HEK293T (cell line): ENCODE measurements around the gene KIAA1191.

ENCODE experiments used
- CTCF ChIA-PET: fragments of 350-600 bp; formaldehyde crosslinking; extraction: SDS; loops from one replicate; lab custom pipeline; 2021; ENCODE audit warnings: antibody characterized with exemption, inconsistent platforms; lab: Yijun Ruan, JAX
- POLR2A ChIA-PET: fragments of 350-600 bp; formaldehyde crosslinking; extraction: SDS; loops from one replicate; lab custom pipeline; 2020; ENCODE audit warnings: antibody characterized with exemption, inconsistent platforms; lab: Yijun Ruan, JAX
- DNase-seq: peaks from one replicate; pipeline ENCODE4 v3.0.0; 2012; ENCODE audit warnings: mixed read lengths; ENCODE audit errors: extremely low spot score
- ARNT ChIP-seq: fragments of 450-650 bp; IDR thresholded peaks from 2 replicates; pipeline ENCODE4 v1.6.1; 2017; ENCODE audit warnings: mild to moderate bottlenecking
- BHLHE40 ChIP-seq: fragments of 450-650 bp; IDR thresholded peaks from 2 replicates; pipeline ENCODE4 v1.6.1; 2016; ENCODE audit warnings: mild to moderate bottlenecking, moderate library complexity, borderline replicate concordance
- CTBP1 ChIP-seq: fragments of 450-650 bp; IDR thresholded peaks from 2 replicates; pipeline ENCODE4 v1.6.1; 2016; ENCODE audit warnings: borderline replicate concordance
- ELF4 ChIP-seq: fragments of 450-650 bp; IDR thresholded peaks from 2 replicates; pipeline ENCODE4 v1.6.1; 2017; ENCODE audit warnings: antibody characterized with exemption
- FOXA1 ChIP-seq: fragments of 450-650 bp; IDR thresholded peaks from 2 replicates; pipeline ENCODE4 v1.6.1; 2016; ENCODE audit warnings: mild to moderate bottlenecking
- FOXK2 ChIP-seq: fragments of 450-650 bp; IDR thresholded peaks from 2 replicates; pipeline ENCODE4 v1.6.1; 2016; ENCODE audit warnings: mild to moderate bottlenecking
- FOXM1 ChIP-seq: fragments of 450-650 bp; IDR thresholded peaks from 2 replicates; pipeline ENCODE4 v1.6.1; 2017; ENCODE audit warnings: mild to moderate bottlenecking, borderline replicate concordance
- HDGF ChIP-seq: fragments of 450-650 bp; IDR thresholded peaks from 2 replicates; pipeline ENCODE4 v1.6.1; 2017; ENCODE audit warnings: antibody characterized with exemption, borderline replicate concordance
- L3MBTL2 ChIP-seq: fragments of 450-650 bp; conservative IDR thresholded peaks from 2 replicates; pipeline ENCODE4 v1.6.1; 2016; ENCODE audit warnings: mild to moderate bottlenecking
- LEF1 ChIP-seq: fragments of 450-650 bp; IDR thresholded peaks from 2 replicates; pipeline ENCODE4 v1.6.1; 2017; ENCODE audit warnings: mild to moderate bottlenecking, borderline replicate concordance
- NFRKB ChIP-seq: fragments of 450-650 bp; IDR thresholded peaks from 2 replicates; pipeline ENCODE4 v1.6.1; 2016; ENCODE audit warnings: mild to moderate bottlenecking, moderate library complexity
- SP1 ChIP-seq: fragments of 450-650 bp; IDR thresholded peaks from 2 replicates; pipeline ENCODE4 v1.6.1; 2017
- SUZ12 ChIP-seq: fragments of 450-650 bp; IDR thresholded peaks from 2 replicates; pipeline ENCODE4 v1.6.1; 2016; ENCODE audit warnings: mild to moderate bottlenecking
- TARDBP ChIP-seq: fragments of 450-650 bp; IDR thresholded peaks from 2 replicates; pipeline ENCODE4 v1.6.1; 2016
- ZNF384 ChIP-seq: fragments of 450-650 bp; IDR thresholded peaks from 2 replicates; pipeline ENCODE4 v1.6.1; 2016
- TF ChIP-seq, protein P1 (sequence below): fragments of 450-650 bp; IDR thresholded peaks from 2 replicates; pipeline ENCODE4 v1.6.1; 2016

Gene KIAA1191

DNA sequence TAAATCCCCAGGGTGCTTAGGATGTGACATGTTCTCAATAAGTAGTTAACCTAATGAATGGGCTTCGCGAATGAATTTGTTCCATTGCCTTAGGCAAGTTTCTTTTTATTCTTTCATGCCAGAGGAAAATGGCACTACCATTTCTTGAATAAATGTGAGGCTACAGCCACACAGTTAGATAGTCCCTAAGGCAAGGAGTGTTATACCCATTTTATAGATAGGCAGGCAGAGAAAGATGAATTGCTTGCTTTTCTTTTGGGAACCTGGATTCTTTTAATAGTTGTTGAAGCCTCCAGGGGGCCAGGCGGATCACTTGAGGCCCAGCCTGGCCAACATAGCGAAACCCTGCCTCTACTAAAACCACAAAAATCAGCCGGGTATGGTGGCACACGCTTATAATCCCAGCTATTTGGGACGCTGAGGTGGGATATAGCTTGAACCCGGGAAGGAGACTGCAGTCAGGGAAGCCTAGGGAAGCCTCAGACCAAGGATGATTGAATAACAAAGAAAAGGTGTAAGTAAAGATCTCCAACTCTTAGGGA is 25.9 kb upstream of the KIAA1191 start:
- ChIA-PET CTCF (interaction anchor here (0.7 kb wide), 1 partner anchor 541 kb away, joined by 3 read pairs; no protein-coding TSS in a partner anchor), POLR2A (interaction anchor here (1.0 to 3.3 kb wide), 6 partner anchors 10 to 155 kb away, joined by 4 to 22 read pairs (median 4); partner anchors contain the start of genes KIAA1191 and RNF44)
- no peak for TF ChIP-seq HDGF
- TF ChIP-seq FOXM1, result no peak
- no peak for TF ChIP-seq SP1
- no peak for TF ChIP-seq ZNF384
- TF ChIP-seq ARNT, result no peak
- no peak for TF ChIP-seq L3MBTL2
- no peak for TF ChIP-seq TARDBP
- TF ChIP-seq BHLHE40, result no peak
- DNase-seq, result no peak

DNA sequence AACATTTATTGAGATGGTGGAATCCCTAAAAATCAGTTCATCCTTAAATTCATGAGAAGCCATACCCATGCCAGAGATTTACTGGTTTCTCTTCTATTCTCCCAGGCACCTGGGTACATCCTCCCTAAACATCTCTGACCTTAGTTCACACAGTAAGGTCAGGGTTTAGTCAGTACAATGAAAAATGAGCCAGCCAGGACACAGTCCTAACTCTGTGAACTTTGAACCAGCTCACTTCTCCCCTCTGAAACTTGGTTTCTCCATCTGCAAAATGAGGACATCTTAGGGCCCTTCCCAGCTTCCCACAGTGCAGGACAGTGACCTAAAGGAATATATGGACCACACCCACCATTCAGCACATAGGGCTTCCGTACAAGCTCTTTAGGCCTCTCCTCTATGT is 24.9 kb upstream of the KIAA1191 start:
- POLR2A ChIA-PET, result no interaction called here
- TF ChIP-seq ELF4, result no peak
- TF ChIP-seq SP1, result no peak
- TF ChIP-seq ARNT, result no peak
- CTCF ChIA-PET, result no interaction called here
- no peak for DNase-seq

DNA sequence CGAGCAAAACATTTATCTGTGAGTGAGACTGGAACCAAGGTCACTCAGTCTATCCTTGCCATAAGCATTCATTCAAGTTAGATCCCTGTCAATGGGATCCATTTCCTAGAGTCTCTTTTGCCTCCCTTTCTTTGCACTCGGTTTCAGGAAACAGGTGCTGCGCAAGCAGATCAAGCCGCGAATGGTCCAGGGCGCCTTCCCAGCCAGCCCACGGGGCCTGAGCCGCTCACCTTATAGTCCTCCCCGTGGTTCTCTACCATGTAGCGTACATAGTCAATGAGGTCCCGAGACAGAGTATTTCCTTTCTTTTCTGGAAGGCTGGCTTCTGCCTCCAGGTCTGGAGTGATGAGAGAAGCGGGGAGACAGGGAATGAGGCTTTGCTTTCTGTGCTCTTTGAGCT is 23.4 kb upstream of the KIAA1191 start:
- POLR2A ChIA-PET, result interaction anchor here (0.6 kb wide), 1 partner anchor 655 kb away, joined by 3 read pairs; no protein-coding TSS in a partner anchor
- DNase-seq, result no peak
- CTCF ChIA-PET, result interaction anchor here (0.5 kb wide), 1 partner anchor 44 kb away, joined by 3 read pairs; no protein-coding TSS in a partner anchor
- TF ChIP-seq FOXK2, result no peak
- no peak for TF ChIP-seq SP1
- TF ChIP-seq L3MBTL2, result no peak

DNA sequence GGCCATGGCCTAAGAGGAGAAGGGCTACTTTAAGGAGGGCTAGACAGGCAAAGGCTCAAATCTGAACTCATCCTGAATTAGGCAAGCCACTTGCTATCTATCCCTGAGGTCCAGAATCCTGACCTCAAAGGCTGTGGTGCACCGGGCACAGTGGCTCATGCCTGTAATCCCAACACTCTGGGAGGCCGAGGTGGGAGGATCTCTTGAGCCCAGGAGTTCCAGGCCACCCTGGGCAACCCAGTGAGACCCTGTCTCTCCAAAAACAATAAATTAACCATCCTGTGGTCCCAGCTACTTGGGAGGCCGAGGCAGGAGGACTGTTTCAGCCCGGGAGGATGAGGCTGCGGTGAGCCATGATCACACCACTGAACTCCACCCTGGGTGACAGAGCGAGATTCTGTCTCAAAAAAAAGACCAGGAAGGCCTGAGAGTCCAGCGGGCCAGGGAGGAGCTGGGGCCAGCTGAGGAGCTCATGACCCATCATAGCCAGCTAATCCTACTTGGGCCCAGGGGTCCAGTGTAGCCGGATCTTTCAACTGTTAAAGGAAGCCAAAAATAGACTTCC is 22.9 kb upstream of the KIAA1191 start:
- ChIA-PET CTCF (interaction anchor here (0.5 kb wide), 1 partner anchor 45 kb away, joined by 3 read pairs; no protein-coding TSS in a partner anchor), POLR2A (interaction anchor here (0.6 kb wide), 1 partner anchor 654 kb away, joined by 3 read pairs; no protein-coding TSS in a partner anchor)
- DNase-seq, result no peak
- TF ChIP-seq, protein P1, sequence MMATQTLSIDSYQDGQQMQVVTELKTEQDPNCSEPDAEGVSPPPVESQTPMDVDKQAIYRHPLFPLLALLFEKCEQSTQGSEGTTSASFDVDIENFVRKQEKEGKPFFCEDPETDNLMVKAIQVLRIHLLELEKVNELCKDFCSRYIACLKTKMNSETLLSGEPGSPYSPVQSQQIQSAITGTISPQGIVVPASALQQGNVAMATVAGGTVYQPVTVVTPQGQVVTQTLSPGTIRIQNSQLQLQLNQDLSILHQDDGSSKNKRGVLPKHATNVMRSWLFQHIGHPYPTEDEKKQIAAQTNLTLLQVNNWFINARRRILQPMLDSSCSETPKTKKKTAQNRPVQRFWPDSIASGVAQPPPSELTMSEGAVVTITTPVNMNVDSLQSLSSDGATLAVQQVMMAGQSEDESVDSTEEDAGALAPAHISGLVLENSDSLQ, result no peak
- TF ChIP-seq ARNT (no peak), LEF1 (no peak), FOXA1 (no peak), ELF4 (no peak)

DNA sequence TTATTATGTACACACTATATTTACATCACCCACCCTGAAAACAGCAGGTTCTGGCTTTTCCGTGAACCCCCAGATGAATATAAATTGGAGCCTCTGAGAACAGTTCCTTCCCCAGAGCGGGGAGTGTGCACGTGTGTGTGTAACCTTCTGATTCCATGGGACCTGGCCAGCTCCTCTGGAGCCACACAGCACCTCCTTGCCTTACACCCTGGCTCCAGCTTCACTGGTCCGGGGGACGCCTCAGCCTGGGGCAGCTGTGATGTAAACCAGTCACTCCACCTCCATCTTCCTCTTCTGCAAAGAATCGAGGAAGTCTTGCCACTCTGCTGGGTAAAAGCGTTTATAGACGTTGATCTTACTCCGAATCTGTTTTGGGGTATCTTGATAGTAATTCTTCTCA is 22.4 kb upstream of the KIAA1191 start:
- CTCF ChIA-PET, result no interaction called here
- no peak for DNase-seq
- POLR2A ChIA-PET, result no interaction called here
- TF ChIP-seq LEF1, result no peak
- TF ChIP-seq BHLHE40, result no peak
- TF ChIP-seq NFRKB, result no peak
- TF ChIP-seq, protein P1, result no peak
- TF ChIP-seq L3MBTL2, result no peak
- no peak for TF ChIP-seq FOXM1
- no peak for TF ChIP-seq ELF4
- no peak for TF ChIP-seq FOXK2
- TF ChIP-seq ARNT, result no peak
- TF ChIP-seq HDGF, result no peak
- TF ChIP-seq SP1, result no peak
- TF ChIP-seq ZNF384, result no peak
- TF ChIP-seq FOXA1, result no peak
- TF ChIP-seq CTBP1, result no peak
- TF ChIP-seq SUZ12, result no peak
- TF ChIP-seq TARDBP, result no peak

DNA sequence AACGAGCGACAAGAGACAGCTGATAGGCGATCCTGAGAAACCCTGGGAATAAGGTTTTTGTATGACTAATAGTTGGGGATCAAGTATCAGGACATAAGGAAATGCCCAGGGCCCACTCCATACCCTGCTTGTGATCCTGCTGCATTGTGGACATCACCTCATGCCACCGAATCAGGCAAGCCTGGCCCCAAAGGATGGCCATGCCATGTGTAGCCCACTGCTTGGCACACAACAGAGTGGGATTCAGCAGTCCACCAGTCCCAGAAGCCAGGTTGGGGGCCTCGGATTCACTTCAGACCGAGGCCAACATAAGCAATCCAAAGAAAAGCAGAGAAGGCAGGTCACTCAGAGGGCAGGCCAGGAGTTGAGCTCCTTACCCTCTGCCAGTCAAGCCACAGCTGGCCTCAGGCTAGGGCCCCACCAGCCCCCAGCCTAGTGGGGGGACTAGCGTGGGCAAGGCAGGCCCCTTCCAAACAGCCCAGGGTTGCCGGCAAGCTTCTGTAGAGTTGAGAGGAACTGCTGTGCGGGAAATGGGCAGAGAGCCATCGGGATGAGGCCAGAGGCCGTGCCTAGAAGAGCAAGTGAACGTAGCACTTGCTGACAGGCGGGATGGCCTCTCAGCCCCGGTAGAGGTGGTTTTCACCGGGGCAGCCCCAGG is 21.8 kb upstream of the KIAA1191 start:
- DNase-seq, result no peak
- CTCF ChIA-PET, result no interaction called here
- no peak for TF ChIP-seq CTBP1
- TF ChIP-seq, protein P1, result no peak
- TF ChIP-seq FOXM1, result no peak
- no peak for TF ChIP-seq SP1
- TF ChIP-seq SUZ12, result no peak
- TF ChIP-seq FOXK2, result no peak
- POLR2A ChIA-PET, result no interaction called here

DNA sequence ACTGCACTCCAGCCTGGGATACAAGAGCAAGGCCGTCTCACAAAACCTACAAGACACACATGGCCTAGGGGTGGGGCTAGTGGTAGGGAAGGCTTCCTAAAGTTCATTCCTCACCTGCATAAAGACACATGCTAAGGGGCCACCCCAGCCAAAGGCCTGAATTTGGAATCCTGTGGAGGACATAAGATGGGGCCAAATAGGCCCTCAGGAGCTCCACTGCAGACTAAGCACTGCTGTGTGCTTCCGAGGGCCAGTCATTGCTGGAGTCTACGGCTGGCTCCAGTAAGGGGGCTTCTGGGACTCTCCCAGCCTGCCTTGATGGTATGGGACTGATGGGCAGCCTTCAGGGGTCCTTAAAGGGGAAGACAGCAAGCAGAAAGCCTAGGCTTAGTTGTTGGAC is 21.2 kb upstream of the KIAA1191 start:
- ChIA-PET CTCF (no interaction called here), POLR2A (no interaction called here)
- no peak for TF ChIP-seq TARDBP
- no peak for TF ChIP-seq ELF4
- no peak for TF ChIP-seq ARNT
- no peak for TF ChIP-seq BHLHE40
- no peak for TF ChIP-seq LEF1
- no peak for TF ChIP-seq HDGF
- no peak for TF ChIP-seq FOXM1
- TF ChIP-seq L3MBTL2, result no peak
- no peak for TF ChIP-seq SP1
- TF ChIP-seq NFRKB, result no peak
- TF ChIP-seq ZNF384, result no peak
- TF ChIP-seq, protein P1, result no peak
- TF ChIP-seq CTBP1, result no peak
- no peak for TF ChIP-seq FOXK2
- TF ChIP-seq SUZ12, result no peak
- TF ChIP-seq FOXA1, result no peak
- no peak for DNase-seq
